ENCODE results near the gene KIAA0513.

KIAA0513 gene

DNA sequence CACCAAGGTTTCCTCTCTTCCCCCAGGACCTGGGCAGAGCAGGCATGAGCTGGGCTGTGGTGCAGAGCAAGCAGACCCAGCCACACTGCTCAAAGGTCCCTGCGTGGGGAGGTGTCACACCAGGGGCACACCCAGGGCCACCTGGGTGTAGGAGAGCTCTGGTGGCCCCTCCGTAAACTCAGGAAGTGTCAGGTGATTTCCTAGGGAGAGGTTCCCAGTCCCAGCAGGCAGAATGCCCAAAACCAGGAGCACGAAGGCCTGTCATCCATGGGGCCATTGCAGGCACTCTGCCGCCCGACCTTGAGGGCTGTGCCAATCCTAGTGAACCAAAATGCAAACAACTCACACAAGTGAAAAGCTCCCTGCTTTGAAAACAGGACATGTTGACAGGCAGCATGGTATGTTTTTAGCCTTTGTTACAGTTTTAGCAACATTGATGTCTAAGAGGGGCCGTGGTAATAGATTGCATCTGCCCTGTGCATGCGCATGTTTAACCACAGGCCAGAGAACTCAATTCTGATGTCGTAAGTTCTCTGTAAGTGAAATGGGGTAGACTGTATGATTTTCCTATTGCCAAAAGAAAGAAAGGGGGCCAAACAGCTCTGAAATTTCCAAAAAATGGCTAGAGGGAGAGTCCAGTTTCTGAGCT, 63.4 kb downstream of the KIAA0513 start:
- no peak for TF ChIP-seq POU2F2 (IDR thresholded peaks at IDR 0.05; ENCODE audit: low read depth, low read length)
- no peak for TF ChIP-seq POLR2A (IDR thresholded peaks at IDR 0.05; ENCODE audit: low read depth, low read length)
- TF ChIP-seq PAX5 (IDR thresholded peaks at IDR 0.05; ENCODE audit: insufficient read depth, low read length, severe bottlenecking), result no peak
- TF ChIP-seq POLR2AphosphoS5 (IDR thresholded peaks at IDR 0.05; ENCODE audit: low read depth, low read length), result no peak
- no peak for TF ChIP-seq TAF1 (IDR thresholded peaks at IDR 0.05; ENCODE audit: low read depth, low read length)
- no peak for TF ChIP-seq SPI1 (IDR thresholded peaks at IDR 0.05; ENCODE audit: low read depth, low read length)
- DNase-seq (ENCODE audit: insufficient read length, low spot score), result no peak
- no peak for FAIRE-seq

- DNase-seq (ENCODE audit: insufficient read length, low spot score) (no peak), FAIRE-seq (no peak)
- no peak for TF ChIP-seq TAF1 (IDR thresholded peaks at IDR 0.05; ENCODE audit: low read depth, low read length)
- no peak for TF ChIP-seq POLR2AphosphoS5 (IDR thresholded peaks at IDR 0.05; ENCODE audit: low read depth, low read length)
- no peak for TF ChIP-seq POLR2A (IDR thresholded peaks at IDR 0.05; ENCODE audit: low read depth, low read length)
- TF ChIP-seq PAX5 (IDR thresholded peaks at IDR 0.05; ENCODE audit: insufficient read depth, low read length, severe bottlenecking), result no peak
These were observed 63.9 kb downstream of the KIAA0513 start for GRCh38 chr16:85091522-85091910.

DNA sequence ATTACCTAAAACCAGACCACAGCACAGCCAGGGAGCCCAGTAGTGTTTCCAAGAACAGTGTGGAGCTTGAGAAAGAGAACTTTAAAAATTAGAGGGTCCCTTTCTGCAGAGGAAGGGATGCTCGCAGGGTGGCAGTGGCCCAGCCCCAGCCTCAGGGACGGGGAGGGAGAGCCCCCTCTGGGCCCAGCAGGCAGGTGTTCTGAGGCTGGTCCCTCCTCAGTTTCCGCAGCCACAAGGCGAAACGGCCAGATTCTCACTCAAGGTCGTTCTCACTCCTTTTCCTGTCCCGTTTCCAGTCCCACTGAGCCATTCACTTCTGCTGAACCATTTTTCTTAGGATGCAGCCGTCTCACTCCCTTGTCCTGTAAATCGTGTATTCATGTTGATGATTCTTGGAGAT, 64.7 kb downstream of the KIAA0513 start:
- FAIRE-seq, result no peak
- no peak for DNase-seq (ENCODE audit: insufficient read length, low spot score)

GRCh38 chr16:85092851-85093250, 65.3 kb downstream of the KIAA0513 start:
- FAIRE-seq (no peak), DNase-seq (ENCODE audit: insufficient read length, low spot score) (no peak)
- no peak for TF ChIP-seq SPI1 (IDR thresholded peaks at IDR 0.05; ENCODE audit: low read depth, low read length)
- no peak for TF ChIP-seq POLR2AphosphoS5 (IDR thresholded peaks at IDR 0.05; ENCODE audit: low read depth, low read length)
- no peak for TF ChIP-seq PAX5 (IDR thresholded peaks at IDR 0.05; ENCODE audit: insufficient read depth, low read length, severe bottlenecking)
- TF ChIP-seq POLR2A (IDR thresholded peaks at IDR 0.05; ENCODE audit: low read depth, low read length), result no peak
- no peak for TF ChIP-seq TAF1 (IDR thresholded peaks at IDR 0.05; ENCODE audit: low read depth, low read length)
- no peak for TF ChIP-seq POU2F2 (IDR thresholded peaks at IDR 0.05; ENCODE audit: low read depth, low read length)

More for the DNA sequence above, 64.7 kb downstream of the KIAA0513 start:
- TF ChIP-seq TAF1 (IDR thresholded peaks at IDR 0.05; ENCODE audit: low read depth, low read length) (no peak), PAX5 (IDR thresholded peaks at IDR 0.05; ENCODE audit: insufficient read depth, low read length, severe bottlenecking) (no peak), SPI1 (IDR thresholded peaks at IDR 0.05; ENCODE audit: low read depth, low read length) (no peak), POU2F2 (IDR thresholded peaks at IDR 0.05; ENCODE audit: low read depth, low read length) (no peak), POLR2A (IDR thresholded peaks at IDR 0.05; ENCODE audit: low read depth, low read length) (no peak), POLR2AphosphoS5 (IDR thresholded peaks at IDR 0.05; ENCODE audit: low read depth, low read length) (no peak)

DNA sequence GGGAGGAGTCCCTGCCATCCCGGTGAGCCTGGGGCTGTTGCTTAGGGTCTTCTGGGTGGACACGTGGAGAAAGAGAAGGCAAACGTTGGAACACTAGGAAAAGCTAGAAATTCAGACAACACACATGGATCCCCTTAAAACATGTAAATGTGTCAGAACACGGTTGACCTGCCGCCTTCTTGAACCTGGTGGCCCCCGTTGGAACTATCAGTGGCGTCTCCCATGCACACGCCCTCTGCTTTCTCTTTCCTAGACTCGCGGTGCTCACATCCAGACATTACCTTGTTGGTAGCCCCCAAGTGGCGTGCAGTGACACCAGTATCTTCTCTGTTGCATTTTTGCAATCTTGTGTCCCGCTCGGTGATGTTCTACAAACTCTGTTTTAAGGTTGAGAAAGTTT, 66.1 kb downstream of the KIAA0513 start:
- FAIRE-seq (no peak), DNase-seq (ENCODE audit: insufficient read length, low spot score) (no peak)
- TF ChIP-seq POU2F2 (IDR thresholded peaks at IDR 0.05; ENCODE audit: low read depth, low read length) (no peak), POLR2AphosphoS5 (IDR thresholded peaks at IDR 0.05; ENCODE audit: low read depth, low read length) (no peak), POLR2A (IDR thresholded peaks at IDR 0.05; ENCODE audit: low read depth, low read length) (no peak)

DNA sequence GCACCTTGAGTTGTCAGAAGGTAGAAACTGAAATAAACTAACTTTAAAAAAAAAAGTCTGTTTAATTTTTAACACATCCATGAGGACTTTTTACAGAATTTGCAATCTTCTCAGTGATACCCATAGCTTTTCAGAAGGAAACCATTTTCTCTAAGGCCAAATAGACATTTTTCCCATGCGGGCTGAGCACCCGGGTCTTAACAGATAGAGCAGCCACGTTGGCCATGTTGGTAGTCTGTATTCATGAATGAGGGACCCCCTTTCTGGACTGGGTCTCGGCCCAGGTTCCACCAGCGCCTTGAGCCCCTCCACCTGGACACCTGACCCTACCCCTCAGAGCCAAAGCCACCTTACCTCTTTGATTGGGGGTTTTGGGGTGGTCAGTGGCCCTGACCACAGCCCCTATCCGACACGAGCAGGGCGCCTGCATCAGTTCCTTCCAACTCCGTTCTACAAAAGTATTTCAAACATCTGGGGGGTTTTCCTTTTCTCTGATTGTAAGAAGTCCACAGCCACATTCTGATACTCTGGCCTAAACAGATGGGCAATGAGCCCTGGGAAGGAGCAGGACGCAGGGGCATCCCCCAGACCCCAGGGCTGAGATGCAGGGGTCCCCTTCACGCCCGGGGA, 66.7 kb downstream of the KIAA0513 start:
- no peak for TF ChIP-seq PAX5 (IDR thresholded peaks at IDR 0.05; ENCODE audit: insufficient read depth, low read length, severe bottlenecking)
- TF ChIP-seq POLR2AphosphoS5 (IDR thresholded peaks at IDR 0.05; ENCODE audit: low read depth, low read length), result no peak
- TF ChIP-seq POLR2A (IDR thresholded peaks at IDR 0.05; ENCODE audit: low read depth, low read length), result no peak
- FAIRE-seq (no peak), DNase-seq (ENCODE audit: insufficient read length, low spot score) (no peak)

DNA sequence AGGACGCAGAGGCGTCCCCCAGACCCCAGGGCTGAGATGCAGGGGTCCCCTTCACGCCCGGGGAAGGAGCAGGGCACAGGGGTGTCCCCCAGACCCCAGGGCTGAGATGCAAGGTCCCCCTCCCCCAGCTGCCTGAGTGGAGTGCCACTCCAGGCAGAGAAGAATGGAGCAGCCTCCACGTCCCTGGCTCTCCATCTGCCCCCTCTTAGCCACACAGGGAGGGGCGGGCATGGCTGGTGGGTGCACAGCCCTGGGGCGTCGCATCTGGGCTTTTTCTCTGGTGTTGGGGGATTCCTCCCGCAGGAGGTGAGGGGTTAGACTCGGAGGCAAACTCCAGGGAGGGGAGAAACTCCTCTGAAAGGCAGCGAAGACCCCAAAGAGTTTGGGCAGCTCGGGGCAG, 67.2 kb downstream of the KIAA0513 start:
- no peak for TF ChIP-seq POU2F2 (IDR thresholded peaks at IDR 0.05; ENCODE audit: low read depth, low read length)
- TF ChIP-seq POLR2A (IDR thresholded peaks at IDR 0.05; ENCODE audit: low read depth, low read length), result no peak
- TF ChIP-seq POLR2AphosphoS5 (IDR thresholded peaks at IDR 0.05; ENCODE audit: low read depth, low read length), result no peak
- TF ChIP-seq SPI1 (IDR thresholded peaks at IDR 0.05; ENCODE audit: low read depth, low read length), result no peak
- TF ChIP-seq TAF1 (IDR thresholded peaks at IDR 0.05; ENCODE audit: low read depth, low read length), result no peak
- no peak for TF ChIP-seq PAX5 (IDR thresholded peaks at IDR 0.05; ENCODE audit: insufficient read depth, low read length, severe bottlenecking)

GRCh38 chr16:85096921-85097320, 69.3 kb downstream of the KIAA0513 start:
- no peak for FAIRE-seq
- TF ChIP-seq POLR2AphosphoS5 (IDR thresholded peaks at IDR 0.05; ENCODE audit: low read depth, low read length) (no peak), TAF1 (IDR thresholded peaks at IDR 0.05; ENCODE audit: low read depth, low read length) (no peak), POLR2A (IDR thresholded peaks at IDR 0.05; ENCODE audit: low read depth, low read length) (no peak), SPI1 (IDR thresholded peaks at IDR 0.05; ENCODE audit: low read depth, low read length) (no peak), POU2F2 (IDR thresholded peaks at IDR 0.05; ENCODE audit: low read depth, low read length) (no peak), PAX5 (IDR thresholded peaks at IDR 0.05; ENCODE audit: insufficient read depth, low read length, severe bottlenecking) (no peak)
- DNase-seq (ENCODE audit: insufficient read length, low spot score), result no peak

More for the DNA sequence above, 67.2 kb downstream of the KIAA0513 start:
- DNase-seq (ENCODE audit: insufficient read length, low spot score) (no peak), FAIRE-seq (no peak)

DNA sequence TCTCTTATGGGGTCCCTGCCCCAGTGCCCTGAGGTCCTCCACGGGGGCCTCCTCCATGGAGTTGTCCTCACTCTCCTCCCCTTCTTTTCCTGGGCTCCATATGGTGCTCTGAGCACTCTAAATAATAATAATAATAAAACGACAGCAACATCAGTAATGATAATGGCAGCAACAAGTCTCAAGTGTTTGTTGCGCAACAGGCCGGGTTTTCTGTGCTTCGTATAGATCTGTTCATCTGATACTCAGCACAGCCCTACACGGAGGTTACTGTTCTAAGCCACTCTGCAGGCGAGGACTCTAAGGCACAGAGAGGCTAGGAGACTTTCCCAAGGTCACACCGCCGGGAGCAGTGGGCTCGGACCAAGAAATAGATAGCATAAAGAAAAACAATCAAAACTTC, 71.0 kb downstream of the KIAA0513 start:
- no peak for TF ChIP-seq SPI1 (IDR thresholded peaks at IDR 0.05; ENCODE audit: low read depth, low read length)
- TF ChIP-seq POU2F2 (IDR thresholded peaks at IDR 0.05; ENCODE audit: low read depth, low read length), result no peak
- no peak for TF ChIP-seq POLR2A (IDR thresholded peaks at IDR 0.05; ENCODE audit: low read depth, low read length)
- no peak for TF ChIP-seq POLR2AphosphoS5 (IDR thresholded peaks at IDR 0.05; ENCODE audit: low read depth, low read length)
- TF ChIP-seq PAX5 (IDR thresholded peaks at IDR 0.05; ENCODE audit: insufficient read depth, low read length, severe bottlenecking), result no peak
- TF ChIP-seq TAF1 (IDR thresholded peaks at IDR 0.05; ENCODE audit: low read depth, low read length), result no peak

GRCh38 chr16:85100265-85100664, 72.7 kb downstream of the KIAA0513 start:
- TF ChIP-seq PAX5 (IDR thresholded peaks at IDR 0.05; ENCODE audit: insufficient read depth, low read length, severe bottlenecking), result no peak
- no peak for TF ChIP-seq SPI1 (IDR thresholded peaks at IDR 0.05; ENCODE audit: low read depth, low read length)
- TF ChIP-seq POLR2A (IDR thresholded peaks at IDR 0.05; ENCODE audit: low read depth, low read length), result no peak
- TF ChIP-seq TAF1 (IDR thresholded peaks at IDR 0.05; ENCODE audit: low read depth, low read length), result no peak
- TF ChIP-seq POLR2AphosphoS5 (IDR thresholded peaks at IDR 0.05; ENCODE audit: low read depth, low read length), result no peak
- no peak for TF ChIP-seq POU2F2 (IDR thresholded peaks at IDR 0.05; ENCODE audit: low read depth, low read length)
- DNase-seq (ENCODE audit: insufficient read length, low spot score) (no peak), FAIRE-seq (no peak)

More for the DNA sequence above, 71.0 kb downstream of the KIAA0513 start:
- no peak for FAIRE-seq
- DNase-seq (ENCODE audit: insufficient read length, low spot score), result no peak
